Mesenchymal stem cell (in vitro differentiated cells and primary cell): ENCODE data around the gene CHI3L1.

Source experiments
- DNase-seq: peaks from one replicate; pipeline ENCODE4 v3.0.0-alpha.2; 2013
- H2AFZ ChIP-seq: one replicate; pipeline ENCODE4 v1.6.1; 2013; ENCODE audit warnings: low read depth, mild to moderate bottlenecking, control low read depth, inconsistent platforms, low read length, moderate library complexity
- H2AK5ac ChIP-seq: 2 replicates; pipeline ENCODE4 v1.6.1; 2013; ENCODE audit warnings: low read length, moderate library complexity, mild to moderate bottlenecking, inconsistent platforms; ENCODE audit not compliant: severe bottlenecking
- H2BK120ac ChIP-seq: one replicate; pipeline ENCODE4 v1.6.1; 2013; ENCODE audit warnings: low read depth, mild to moderate bottlenecking, inconsistent platforms, low read length, moderate library complexity
- H2BK12ac ChIP-seq, 2 experiments: one replicate each; pipeline ENCODE4 v1.6.1; 2013; ENCODE audit warnings: inconsistent platforms in 2 of 2, low read length in 2 of 2, mild to moderate bottlenecking in 2 of 2, moderate library complexity in 2 of 2, control low read depth in 1 of 2
- H2BK15ac ChIP-seq: one replicate; pipeline ENCODE4 v1.6.1; 2013; ENCODE audit warnings: mild to moderate bottlenecking, low read depth, inconsistent platforms; ENCODE audit not compliant: poor library complexity, severe bottlenecking
- H2BK5ac ChIP-seq: 2 replicates; pipeline ENCODE4 v1.6.1; 2013; ENCODE audit warnings: low read depth, mild to moderate bottlenecking, low read length, control low read depth, inconsistent platforms; ENCODE audit not compliant: poor library complexity, severe bottlenecking
- H3K14ac ChIP-seq, 2 experiments: one replicate each; pipeline ENCODE4 v1.6.1; 2013; ENCODE audit warnings: inconsistent platforms in 2 of 2, low read length in 2 of 2, control low read depth in 1 of 2, mild to moderate bottlenecking in 1 of 2, moderate library complexity in 1 of 2
- H3K18ac ChIP-seq, 2 experiments: one replicate each; pipeline ENCODE4 v1.6.1; 2013; ENCODE audit warnings: inconsistent platforms in 2 of 2, low read length in 2 of 2, control low read depth in 1 of 2, low read depth in 1 of 2, mild to moderate bottlenecking in 1 of 2
- H3K23ac ChIP-seq, 2 experiments: one replicate each; pipeline ENCODE4 v1.6.1; 2013; ENCODE audit warnings: inconsistent platforms in 2 of 2, low read length in 2 of 2, mild to moderate bottlenecking in 2 of 2, moderate library complexity in 2 of 2, control low read depth in 1 of 2
- H3K27ac ChIP-seq: 2 replicates; pipeline ENCODE4 v1.5.1; 2013; ENCODE audit warnings: mild to moderate bottlenecking, moderate library complexity, low read length, control low read depth, inconsistent platforms; ENCODE audit not compliant: poor library complexity, severe bottlenecking
- H3K27me3 ChIP-seq, 2 experiments: 2 replicates each; pipeline versions ENCODE4 v1.6.1 to v1.7.0; 2013; ENCODE audit warnings: low read length in 2 of 2, mild to moderate bottlenecking in 2 of 2, moderate library complexity in 2 of 2, control low read depth in 1 of 2, inconsistent platforms in 1 of 2; ENCODE audit not compliant: control insufficient read depth in 1 of 2, insufficient read depth in 1 of 2
- H3K36me3 ChIP-seq, 2 experiments: 2 replicates each; pipeline versions ENCODE4 v1.6.1 to v1.7.0; 2013; ENCODE audit warnings: low read length in 2 of 2, control low read depth in 1 of 2, inconsistent platforms in 1 of 2, low read depth in 1 of 2, mild to moderate bottlenecking in 1 of 2; ENCODE audit not compliant: insufficient read depth in 2 of 2, control insufficient read depth in 1 of 2
- H3K4ac ChIP-seq, 2 experiments: one replicate each; pipeline ENCODE4 v1.6.1; 2013; ENCODE audit warnings: inconsistent platforms in 2 of 2, low read length in 2 of 2, mild to moderate bottlenecking in 2 of 2, moderate library complexity in 2 of 2, control low read depth in 1 of 2, low read depth in 1 of 2
- H3K4me1 ChIP-seq: 2 replicates; pipeline ENCODE4 v1.6.1; 2013; ENCODE audit warnings: low read depth, low read length, control low read depth; ENCODE audit not compliant: control insufficient read depth, insufficient read depth
- H3K4me2 ChIP-seq: 2 replicates; pipeline ENCODE4 v1.6.1; 2013; ENCODE audit warnings: low read length, mild to moderate bottlenecking, inconsistent platforms; ENCODE audit not compliant: poor library complexity, severe bottlenecking
- H3K4me3 ChIP-seq, 2 experiments: 2 replicates each; pipeline versions ENCODE4 v1.5.1 to v1.7.0; 2013; ENCODE audit warnings: low read length in 2 of 2, mild to moderate bottlenecking in 2 of 2, control low read depth in 1 of 2, low read depth in 1 of 2; ENCODE audit not compliant: insufficient read depth in 1 of 2
- H3K79me1 ChIP-seq: replicated peaks from 2 replicates; pipeline ENCODE4 v1.6.1; 2013; ENCODE audit warnings: mild to moderate bottlenecking, control low read depth, low read length, inconsistent platforms; ENCODE audit not compliant: poor library complexity, severe bottlenecking
- H3K9ac ChIP-seq: 2 replicates; pipeline ENCODE4 v1.7.0; 2013; ENCODE audit warnings: mild to moderate bottlenecking, low read length, moderate library complexity
- H3K9me3 ChIP-seq: 2 replicates; pipeline ENCODE4 v1.7.0; 2013; ENCODE audit warnings: mild to moderate bottlenecking, low read length; ENCODE audit not compliant: control insufficient read depth
- H4K8ac ChIP-seq: one replicate; pipeline ENCODE4 v1.6.1; 2013; ENCODE audit warnings: inconsistent platforms, mild to moderate bottlenecking, low read length, moderate library complexity
- H4K91ac ChIP-seq: one replicate; pipeline ENCODE4 v1.6.1; 2013; ENCODE audit warnings: mild to moderate bottlenecking, low read length, inconsistent platforms
- WGBS: methylation state at CpG from one replicate; pipeline ENCODE4 v1.1.7; 2013; ENCODE audit warnings: mixed read lengths; 5-methylcytosine and 5-hydroxymethylcytosine counted together

The CHI3L1 gene

DNA sequence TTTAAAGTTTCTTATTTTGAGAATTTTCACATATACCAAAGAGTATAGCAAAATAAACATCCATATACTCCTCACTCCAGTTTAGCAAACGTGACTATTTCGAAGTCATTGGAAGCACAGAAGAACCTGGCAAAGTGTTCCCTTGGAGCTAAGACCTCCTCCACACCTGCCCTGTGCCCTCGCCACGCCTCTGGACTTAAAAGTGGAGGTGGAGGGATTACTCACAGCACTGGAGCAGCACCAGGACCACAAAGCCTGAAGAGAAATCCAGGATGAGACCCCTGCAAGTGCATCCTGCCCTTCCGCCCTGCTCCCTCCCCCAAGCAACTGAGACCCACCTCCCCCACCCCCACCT lies 436 bp downstream of the CHI3L1 start:
- Histone ChIP-seq H3K79me1 (no peaks in the 10 kb centered on the region), H2BK12ac (no peak overlapping the region), H2BK120ac (no peak overlapping the region), H3K27ac (no peak overlapping the region), H3K4me2 (no peak overlapping the region), H3K36me3 (peaks cover 0 to 24% of the 10 kb centered on the region in 2 experiments), H3K9me3 (no peaks in the 10 kb centered on the region), H2AFZ (no peak overlapping the region), H3K27me3 (peaks cover 0 to 7% of the 10 kb centered on the region in 2 experiments), H3K14ac (no peak overlapping the region), H3K18ac (peak overlapping the region in 1 of 2 experiments; percentile 51), H3K9ac (peak overlapping the region; percentile 57), H2BK15ac (no peak overlapping the region), H3K4me1 (peaks cover 3% of the 10 kb centered on the region), H2AK5ac (no peak overlapping the region), H3K4ac (no peak overlapping the region), H2BK5ac (no peak overlapping the region), H4K91ac (no peak overlapping the region), H3K4me3 (peak overlapping the region in 1 of 2 experiments; percentile 66), H4K8ac (no peak overlapping the region), H3K23ac (no peak overlapping the region)
- WGBS = 84% methylated on average over 5 of the region's 5 CpGs
- DNase-seq = no peak

DNA sequence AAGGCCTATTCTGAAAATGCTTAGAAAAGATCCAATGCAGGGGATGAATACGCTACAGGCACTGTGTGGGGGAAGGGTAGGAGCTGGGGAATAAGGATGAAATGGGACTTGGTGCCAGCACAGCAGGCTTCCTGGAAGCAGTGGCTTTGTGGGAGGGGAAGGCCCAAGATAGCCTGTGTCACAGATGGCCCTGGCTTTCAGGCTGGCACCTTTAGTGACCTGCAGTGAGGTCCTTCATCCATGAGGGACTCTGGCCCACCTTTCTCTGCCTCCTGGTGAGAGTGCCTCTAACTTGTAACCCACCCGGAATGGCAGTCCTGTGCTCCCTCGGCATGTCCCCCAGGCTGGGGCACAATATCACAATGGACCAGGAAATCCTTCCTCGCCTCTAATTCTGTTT lies 919 bp downstream of the CHI3L1 start:
- no peak overlapping the region for H3K18ac ChIP-seq
- H3K9ac ChIP-seq = peak overlapping the region; percentile 57
- WGBS = 90% methylated on average over 4 of the region's 4 CpGs

DNA sequence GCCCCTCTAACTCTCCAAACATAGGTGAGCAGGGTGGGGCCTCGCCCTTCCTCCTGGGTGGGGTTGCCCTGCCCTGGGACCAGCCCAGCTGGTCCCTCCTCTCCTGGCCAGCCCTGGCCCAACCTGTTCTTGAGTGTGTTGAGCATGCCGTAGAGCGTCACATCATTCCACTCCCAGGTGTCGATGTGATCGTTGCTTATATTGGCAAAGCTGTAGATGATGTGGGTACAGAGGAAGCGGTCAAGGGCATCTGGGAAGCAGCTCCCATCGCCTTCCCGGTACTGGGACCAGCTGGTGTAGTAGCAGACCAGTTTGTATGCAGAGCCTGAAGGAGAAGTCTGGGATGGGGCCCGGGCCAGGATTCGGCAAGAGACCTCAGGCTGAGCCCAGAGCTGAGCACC lies 1.4 kb downstream of the CHI3L1 start:
- H2BK12ac ChIP-seq = no peak overlapping the region
- H4K8ac ChIP-seq = no peak overlapping the region
- peaks cover 0 to 7% of the 10 kb centered on the region in 2 experiments for H3K27me3 ChIP-seq
- H3K27ac ChIP-seq = no peak overlapping the region
- no peak for DNase-seq
- peak overlapping the region; percentile 57 for H3K9ac ChIP-seq
- no peak overlapping the region for H3K14ac ChIP-seq
- H2BK120ac ChIP-seq = no peak overlapping the region
- H3K9me3 ChIP-seq = no peaks in the 10 kb centered on the region
- H3K79me1 ChIP-seq = no peaks in the 10 kb centered on the region
- H3K18ac ChIP-seq = no peak overlapping the region
- no peak overlapping the region for H4K91ac ChIP-seq
- peaks cover 3% of the 10 kb centered on the region for H3K4me1 ChIP-seq
- H2BK15ac ChIP-seq = no peak overlapping the region
- H2AK5ac ChIP-seq = no peak overlapping the region
- no peak overlapping the region for H3K4me2 ChIP-seq
- no peak overlapping the region for H2AFZ ChIP-seq
- H3K4me3 ChIP-seq = peak overlapping the region in 1 of 2 experiments; percentile 66
- H2BK5ac ChIP-seq = no peak overlapping the region
- no peak overlapping the region for H3K23ac ChIP-seq
- H3K36me3 ChIP-seq = peaks cover 0 to 24% of the 10 kb centered on the region in 2 experiments
- no peak overlapping the region for H3K4ac ChIP-seq
- 93% methylated on average over 10 of the region's 10 CpGs for WGBS

More for the DNA sequence above, 919 bp downstream of the CHI3L1 start:
- H3K4me1 ChIP-seq = peaks cover 3% of the 10 kb centered on the region
- no peak overlapping the region for H4K8ac ChIP-seq
- H3K4ac ChIP-seq = peak overlapping the region in 1 of 2 experiments; percentile 21
- no peak overlapping the region for H3K14ac ChIP-seq
- H4K91ac ChIP-seq = no peak overlapping the region
- no peak overlapping the region for H2BK120ac ChIP-seq
- no peak overlapping the region for H3K4me2 ChIP-seq
- no peaks in the 10 kb centered on the region for H3K79me1 ChIP-seq
- H2AK5ac ChIP-seq = no peak overlapping the region
- no peak overlapping the region for H2BK15ac ChIP-seq
- DNase-seq = no peak
- H2AFZ ChIP-seq = no peak overlapping the region
- H2BK12ac ChIP-seq = peak overlapping the region in 1 of 2 experiments; percentile 51
- H3K27ac ChIP-seq = no peak overlapping the region
- peaks cover 0 to 24% of the 10 kb centered on the region in 2 experiments for H3K36me3 ChIP-seq
- no peaks in the 10 kb centered on the region for H3K9me3 ChIP-seq
- peak overlapping the region in 1 of 2 experiments; percentile 66 for H3K4me3 ChIP-seq
- no peak overlapping the region for H2BK5ac ChIP-seq
- peaks cover 0 to 7% of the 10 kb centered on the region in 2 experiments for H3K27me3 ChIP-seq
- no peak overlapping the region for H3K23ac ChIP-seq

GRCh38 chr1:203184467-203184866 lies 2.0 kb downstream of the CHI3L1 start:
- Histone ChIP-seq H2BK12ac (no peak overlapping the region), H2BK15ac (no peak overlapping the region), H3K27me3 (peaks cover 0 to under 1% of the 10 kb centered on the region in 2 experiments), H2BK120ac (no peak overlapping the region), H3K9ac (peak overlapping the region; percentile 57), H3K14ac (no peak overlapping the region), H2BK5ac (no peak overlapping the region), H2AFZ (no peak overlapping the region), H2AK5ac (no peak overlapping the region), H3K36me3 (peaks cover 0 to 24% of the 10 kb centered on the region in 2 experiments), H3K4me3 (peak overlapping the region in 1 of 2 experiments; percentile 66), H3K79me1 (no peaks in the 10 kb centered on the region), H4K91ac (no peak overlapping the region), H4K8ac (no peak overlapping the region), H3K23ac (no peak overlapping the region), H3K27ac (no peak overlapping the region), H3K18ac (no peak overlapping the region), H3K4me2 (no peak overlapping the region), H3K9me3 (no peaks in the 10 kb centered on the region), H3K4ac (no peak overlapping the region), H3K4me1 (peaks cover 3% of the 10 kb centered on the region)
- 78% methylated on average over 4 of the region's 4 CpGs for WGBS
- DNase-seq = no peak
